ENCODE results near the gene MAPKAP1. TPM values are rescaled to one million over a fixed set of nuclear protein-coding genes. Genes with fewer than 3 reads are reported as not detected.

MAPKAP1 gene
- total and polyA plus RNA-seq, 2 experiments from 2014 or later = 68.4 to 98.5 TPM

GRCh38 chr9:125685167-125685566 is 21.8 kb downstream of the MAPKAP1 start:
- H3K27ac Mint-ChIP-seq = no peak overlapping the region

More at GRCh38 chr9:125685167-125685566, 21.8 kb downstream of the MAPKAP1 start:
- H3K4me2 ChIP-seq = no peak overlapping the region
- Mint-ChIP-seq H3K4me3 (no peak overlapping the region), H3K9me3 (no peaks in the 10 kb centered on the region), H3K27me3 (ENCODE audit: insufficient read depth, low read depth, poor library complexity) (peaks cover 10% of the 10 kb centered on the region), H3K4me1 (peaks cover 38% of the 10 kb centered on the region), H3K36me3 (ENCODE audit: low read depth) (no peaks in the 10 kb centered on the region; the same call in 2 of the 3 replicates)
- H4K20me1 ChIP-seq (replicated peaks; ENCODE audit: insufficient read depth) = peaks cover 4% of the 10 kb centered on the region; the same call in 1 of the 2 replicates
- ATAC-seq = no peak
- no peak for DNase-seq (ENCODE audit: low spot score)
- H3K79me2 ChIP-seq (replicated peaks; ENCODE audit: insufficient read depth) = peaks cover 94% of the 10 kb centered on the region
- TF ChIP-seq NANOG (IDR thresholded peaks at IDR 0.05; ENCODE audit: borderline replicate concordance) (no peak), JUNB (IDR thresholded peaks at IDR 0.05; ENCODE audit: unreplicated experiment) (no peak), ZNF462 (CRISPR knock-in tag; IDR thresholded peaks at IDR 0.05) (no peak), ZNF331 (CRISPR knock-in tag; IDR thresholded peaks at IDR 0.05; ENCODE audit: low read depth) (no peak), STAT1 (IDR thresholded peaks at IDR 0.05; ENCODE audit: unreplicated experiment) (no peak), ZNF114 (CRISPR knock-in tag; IDR thresholded peaks at IDR 0.05) (no peak), CREB1 (CRISPR knock-in tag; IDR thresholded peaks at IDR 0.05; ENCODE audit: low read depth) (no peak), EZH2 (IDR thresholded peaks at IDR 0.05; ENCODE audit: low read depth, unreplicated experiment) (no peak), CTCF (conservative IDR thresholded peaks at IDR 0.05; ENCODE audit: low read depth in 2 of 2) (no peak), EZH2phosphoT487 (IDR thresholded peaks at IDR 0.05; ENCODE audit: unreplicated experiment) (no peak), POLR2AphosphoS5 (IDR thresholded peaks at IDR 0.05; ENCODE audit: low read depth) (no peak)
- TF ChIP-seq, protein P1, sequence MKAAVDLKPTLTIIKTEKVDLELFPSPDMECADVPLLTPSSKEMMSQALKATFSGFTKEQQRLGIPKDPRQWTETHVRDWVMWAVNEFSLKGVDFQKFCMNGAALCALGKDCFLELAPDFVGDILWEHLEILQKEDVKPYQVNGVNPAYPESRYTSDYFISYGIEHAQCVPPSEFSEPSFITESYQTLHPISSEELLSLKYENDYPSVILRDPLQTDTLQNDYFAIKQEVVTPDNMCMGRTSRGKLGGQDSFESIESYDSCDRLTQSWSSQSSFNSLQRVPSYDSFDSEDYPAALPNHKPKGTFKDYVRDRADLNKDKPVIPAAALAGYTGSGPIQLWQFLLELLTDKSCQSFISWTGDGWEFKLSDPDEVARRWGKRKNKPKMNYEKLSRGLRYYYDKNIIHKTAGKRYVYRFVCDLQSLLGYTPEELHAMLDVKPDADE (IDR thresholded peaks at IDR 0.05) = no peak
- TF ChIP-seq, protein P2, sequence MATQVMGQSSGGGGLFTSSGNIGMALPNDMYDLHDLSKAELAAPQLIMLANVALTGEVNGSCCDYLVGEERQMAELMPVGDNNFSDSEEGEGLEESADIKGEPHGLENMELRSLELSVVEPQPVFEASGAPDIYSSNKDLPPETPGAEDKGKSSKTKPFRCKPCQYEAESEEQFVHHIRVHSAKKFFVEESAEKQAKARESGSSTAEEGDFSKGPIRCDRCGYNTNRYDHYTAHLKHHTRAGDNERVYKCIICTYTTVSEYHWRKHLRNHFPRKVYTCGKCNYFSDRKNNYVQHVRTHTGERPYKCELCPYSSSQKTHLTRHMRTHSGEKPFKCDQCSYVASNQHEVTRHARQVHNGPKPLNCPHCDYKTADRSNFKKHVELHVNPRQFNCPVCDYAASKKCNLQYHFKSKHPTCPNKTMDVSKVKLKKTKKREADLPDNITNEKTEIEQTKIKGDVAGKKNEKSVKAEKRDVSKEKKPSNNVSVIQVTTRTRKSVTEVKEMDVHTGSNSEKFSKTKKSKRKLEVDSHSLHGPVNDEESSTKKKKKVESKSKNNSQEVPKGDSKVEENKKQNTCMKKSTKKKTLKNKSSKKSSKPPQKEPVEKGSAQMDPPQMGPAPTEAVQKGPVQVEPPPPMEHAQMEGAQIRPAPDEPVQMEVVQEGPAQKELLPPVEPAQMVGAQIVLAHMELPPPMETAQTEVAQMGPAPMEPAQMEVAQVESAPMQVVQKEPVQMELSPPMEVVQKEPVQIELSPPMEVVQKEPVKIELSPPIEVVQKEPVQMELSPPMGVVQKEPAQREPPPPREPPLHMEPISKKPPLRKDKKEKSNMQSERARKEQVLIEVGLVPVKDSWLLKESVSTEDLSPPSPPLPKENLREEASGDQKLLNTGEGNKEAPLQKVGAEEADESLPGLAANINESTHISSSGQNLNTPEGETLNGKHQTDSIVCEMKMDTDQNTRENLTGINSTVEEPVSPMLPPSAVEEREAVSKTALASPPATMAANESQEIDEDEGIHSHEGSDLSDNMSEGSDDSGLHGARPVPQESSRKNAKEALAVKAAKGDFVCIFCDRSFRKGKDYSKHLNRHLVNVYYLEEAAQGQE (IDR thresholded peaks at IDR 0.05; ENCODE audit: unreplicated experiment) = no peak
- peak overlapping the region; percentile 61 for H3K27ac ChIP-seq (ENCODE audit: low read depth)
- no peak overlapping the region for H2AFZ ChIP-seq
- H3F3A ChIP-seq (replicated peaks; ENCODE audit: low read depth) = no peaks in the 10 kb centered on the region
- H3K9me2 ChIP-seq (ENCODE audit: insufficient read depth) = no peaks in the 10 kb centered on the region
- no peak overlapping the region for H3K4me3 ChIP-seq
- no peaks in the 10 kb centered on the region for H3K36me3 ChIP-seq (ENCODE audit: insufficient read depth)
- no peaks in the 10 kb centered on the region for H3K27me3 ChIP-seq (ENCODE audit: insufficient read depth)
- H3K4me1 ChIP-seq (ENCODE audit: insufficient read depth) = peaks cover 18% of the 10 kb centered on the region

All from GM23338 (cell line).